Gastroesophageal sphincter (tissue), 4 donors: ENCODE data around the gene CFAP69. TPM values are rescaled to one million over a fixed set of nuclear protein-coding genes. Genes with fewer than 3 reads are reported as not detected.

Experiments used
- ATAC-seq: fragments of 150-250 bp; one replicate; pipeline ENCODE4 v1.9.1; 2016; ENCODE audit warnings: mild to moderate bottlenecking, moderate library complexity
- H3K27ac ChIP-seq, 4 donors: fragments of 200-600 bp; sonication (generic) in 3 of 4; 1 replicate in 3 of 4; 2 replicates in 1 of 4; pipeline ENCODE4 v1.5.1; 2016 to 2019
- H3K27me3 ChIP-seq: fragments of 200-600 bp; sonication (generic); one replicate; pipeline ENCODE4 v1.5.1; 2019
- H3K36me3 ChIP-seq, 2 donors: fragments of 200-600 bp; sonication (generic); one replicate each; pipeline ENCODE4 v1.5.1; 2019; ENCODE audit warnings: control low read depth in 1 of 2
- H3K4me1 ChIP-seq, 3 donors: fragments of 200-600 bp; sonication (generic); 1 replicate in 2 of 3; 2 replicates in 1 of 3; pipeline ENCODE4 v1.5.1; 2016 to 2019; ENCODE audit warnings: control low read depth in 2 of 3
- H3K4me3 ChIP-seq, 2 donors: fragments of 200-600 bp; sonication (generic); one replicate each; pipeline ENCODE4 v1.5.1; 2019; ENCODE audit warnings: mild to moderate bottlenecking in 1 of 2, moderate library complexity in 1 of 2
- H3K9me3 ChIP-seq, 3 donors: fragments of 200-600 bp; sonication (generic); one replicate each; pipeline ENCODE4 v1.5.1; 2017 to 2019; ENCODE audit warnings: control low read depth in 2 of 3
- CTCF ChIP-seq, 4 experiments: fragments of 200-600 bp in 2 of 4; fragments of 450-650 bp in 2 of 4; sonication (generic) in 1 of 4; IDR thresholded peaks; one replicate each; pipeline ENCODE4 v1.5.1; 2017 to 2019; ENCODE audit warnings: antibody characterized with exemption in 4 of 4, mild to moderate bottlenecking in 2 of 4, moderate library complexity in 2 of 4
- EP300 ChIP-seq: sonication (generic); formaldehyde crosslinking; IDR thresholded peaks from one replicate; pipeline ENCODE4 v1.6.1; 2017; ENCODE audit warnings: antibody characterized with exemption, mild to moderate bottlenecking
- POLR2A ChIP-seq, 2 donors: fragments of 450-650 bp; IDR thresholded peaks; one replicate each; pipeline ENCODE4 v1.6.1; 2017; ENCODE audit warnings: antibody characterized with exemption in 2 of 2, mild to moderate bottlenecking in 2 of 2, moderate library complexity in 1 of 2
- POLR2AphosphoS5 ChIP-seq: sonication (generic); formaldehyde crosslinking; IDR thresholded peaks from one replicate; pipeline ENCODE4 v1.6.1; 2017; ENCODE audit warnings: antibody characterized with exemption
- WGBS, 2 donors: methylation state at CpG; one replicate each; pipeline ENCODE4 v1.1.5; 2018; ENCODE audit warnings: low coverage in 1 of 2; 5-methylcytosine and 5-hydroxymethylcytosine counted together
- total RNA-seq, 4 donors: library from RNA; depleted of rRNA; stranded (reverse); fragments of >200 nt; gene quantifications; one replicate each; pipeline ENCODE4 v1.1.0, GENCODE V29; 2016

CFAP69 gene
- total RNA-seq, 4 donors from 2014 or later: 6.1 to 11.5 (median 7.2) TPM

GRCh38 chr7:90225181-90225580, 19.8 kb upstream of the CFAP69 start:
- no peak for TF ChIP-seq CTCF (IDR thresholded peaks at IDR 0.05)
- no peak for TF ChIP-seq POLR2A (IDR thresholded peaks at IDR 0.05)
- no peak for TF ChIP-seq EP300
- no peak for TF ChIP-seq POLR2AphosphoS5
- no peak overlapping the region for H3K27ac ChIP-seq
- H3K36me3 ChIP-seq: peaks cover 0 to 8% of the 10 kb centered on the region in 2 donors
- H3K27me3 ChIP-seq: no peaks in the 10 kb centered on the region
- peaks cover 0 to 13% (median 0%) of the 10 kb centered on the region in 3 donors for H3K4me1 ChIP-seq
- H3K4me3 ChIP-seq: no peak overlapping the region
- 91 to 92% methylated on average over 3 of the region's 3 CpGs for WGBS, 2 donors
- no peak for ATAC-seq
- no peaks in the 10 kb centered on the region for H3K9me3 ChIP-seq

GRCh38 chr7:90225601-90226000, 19.4 kb upstream of the CFAP69 start:
- ATAC-seq: no peak
- peaks cover 0 to 13% (median 0%) of the 10 kb centered on the region in 3 donors for H3K4me1 ChIP-seq
- WGBS, 2 donors: 19 to 50% methylated on average over 1 of the region's 1 CpG
- no peaks in the 10 kb centered on the region for H3K27me3 ChIP-seq
- H3K9me3 ChIP-seq: no peaks in the 10 kb centered on the region
- TF ChIP-seq POLR2AphosphoS5 (no peak), POLR2A (IDR thresholded peaks at IDR 0.05) (no peak), CTCF (IDR thresholded peaks at IDR 0.05) (no peak), EP300 (no peak)
- H3K4me3 ChIP-seq: no peak overlapping the region
- peaks cover 0 to 8% of the 10 kb centered on the region in 2 donors for H3K36me3 ChIP-seq
- H3K27ac ChIP-seq: no peak overlapping the region

GRCh38 chr7:90227259-90227658, 17.7 kb upstream of the CFAP69 start:
- 56 to 75% methylated on average over 4 to 5 of the region's 5 CpGs for WGBS, 2 donors
- Histone ChIP-seq H3K27me3 (no peaks in the 10 kb centered on the region), H3K4me3 (no peak overlapping the region), H3K9me3 (no peaks in the 10 kb centered on the region), H3K36me3 (peaks cover 0 to 8% of the 10 kb centered on the region in 2 donors), H3K27ac (no peak overlapping the region), H3K4me1 (peaks cover 0 to 10% (median 0%) of the 10 kb centered on the region in 3 donors)
- TF ChIP-seq EP300 (no peak), POLR2AphosphoS5 (no peak), POLR2A (IDR thresholded peaks at IDR 0.05) (no peak), CTCF (IDR thresholded peaks at IDR 0.05) (no peak)
- ATAC-seq: no peak

GRCh38 chr7:90229682-90230081, 15.3 kb upstream of the CFAP69 start:
- WGBS, 2 donors: 61 to 89% methylated on average over 2 of the region's 2 CpGs
- no peak for ATAC-seq
- H3K27ac ChIP-seq: no peak overlapping the region

More at GRCh38 chr7:90229682-90230081, 15.3 kb upstream of the CFAP69 start:
- H3K27me3 ChIP-seq: no peaks in the 10 kb centered on the region
- H3K4me1 ChIP-seq: no peaks in the 10 kb centered on the region
- H3K9me3 ChIP-seq: no peaks in the 10 kb centered on the region
- TF ChIP-seq POLR2A (IDR thresholded peaks at IDR 0.05) (no peak), POLR2AphosphoS5 (no peak), CTCF (IDR thresholded peaks at IDR 0.05) (no peak), EP300 (no peak)
- no peak overlapping the region for H3K4me3 ChIP-seq
- peaks cover 0 to 8% of the 10 kb centered on the region in 2 donors for H3K36me3 ChIP-seq
